H1 (cell line): ENCODE results near the gene EXTL1. TPM values are rescaled to one million over a fixed set of nuclear protein-coding genes. Genes with fewer than 3 reads are reported as not detected.

Source experiments
- CTCF ChIA-PET: fragments of 300-600 bp; sonication (Branson Sonifier 250); formaldehyde crosslinking; loops from one replicate; lab custom pipeline; 2021; ENCODE audit not compliant: partially characterized antibody; lab: Charles Lee
- POLR2A ChIA-PET: fragments of 300-600 bp; sonication (Branson Sonifier 250); formaldehyde crosslinking; loops from one replicate; lab custom pipeline; 2021; ENCODE audit warnings: inconsistent platforms; ENCODE audit not compliant: partially characterized antibody; lab: Charles Lee
- DNase-seq, 2 experiments: peaks; one replicate each; pipeline versions ENCODE4 v3.0.0 to v3.0.0-alpha.2; 2010 to 2022; ENCODE audit warnings: low spot score in 2 of 2, low read depth in 1 of 2, mixed read lengths in 1 of 2
- FAIRE-seq: peaks from 2 replicates; lab custom pipeline; 2011; peaks lifted over from hg19 to GRCh38; lab: Jason Lieb, UNC
- H2AFZ ChIP-seq: 2 replicates; pipeline ENCODE4 v1.8.1; 2012; ENCODE audit warnings: low read length, inconsistent platforms
- H2AK5ac ChIP-seq: 2 replicates; pipeline ENCODE4 v1.6.1; 2013; ENCODE audit warnings: low read depth, low read length
- H2BK120ac ChIP-seq: replicated peaks from 2 replicates; pipeline ENCODE3; 2013; ENCODE audit warnings: low read depth, low read length, inconsistent platforms
- H2BK12ac ChIP-seq: 2 replicates; pipeline ENCODE4 v1.6.1; 2013; ENCODE audit warnings: low read depth, low read length
- H2BK15ac ChIP-seq: 2 replicates; pipeline ENCODE4 v1.6.1; 2013; ENCODE audit warnings: low read length
- H2BK20ac ChIP-seq: 2 replicates; pipeline ENCODE4 v1.6.1; 2013; ENCODE audit warnings: low read length
- H2BK5ac ChIP-seq: 2 replicates; pipeline ENCODE4 v1.6.1; 2013; ENCODE audit warnings: low read depth, low read length
- H3K14ac ChIP-seq: 2 replicates; pipeline ENCODE4 v1.6.1; 2013; ENCODE audit warnings: inconsistent platforms; ENCODE audit not compliant: insufficient read length
- H3K18ac ChIP-seq: 2 replicates; pipeline ENCODE4 v1.6.1; 2013; ENCODE audit warnings: low read length; ENCODE audit errors: extremely low read depth
- H3K23ac ChIP-seq: 2 replicates; pipeline ENCODE4 v1.6.1; 2013; ENCODE audit warnings: inconsistent platforms; ENCODE audit not compliant: insufficient read length
- H3K23me2 ChIP-seq: 2 replicates; pipeline ENCODE4 v1.6.1; 2013; ENCODE audit warnings: low read depth, low read length
- H3K27ac ChIP-seq: 2 replicates; pipeline ENCODE4 v1.6.1; 2011; ENCODE audit warnings: low read depth, low read length, inconsistent platforms
- H3K27me3 ChIP-seq, 4 experiments: replicated peaks in 1 of 4; 1 replicate in 1 of 4; 2 replicates in 3 of 4; pipeline versions ENCODE4 v1.6.1 to v1.8.1; 2011 to 2013; ENCODE audit warnings: low read length in 3 of 4, mild to moderate bottlenecking in 3 of 4, inconsistent platforms in 2 of 4, mixed read lengths in 2 of 4, moderate library complexity in 1 of 4; ENCODE audit not compliant: control insufficient read depth in 3 of 4, insufficient read depth in 3 of 4; ENCODE audit errors: extremely low read depth in 1 of 4
- H3K36me3 ChIP-seq, 4 experiments: 2 replicates each; pipeline versions ENCODE4 v1.6.1 to v1.8.1; 2011 to 2013; ENCODE audit warnings: mild to moderate bottlenecking in 4 of 4, low read length in 3 of 4, moderate library complexity in 2 of 4, control low read depth in 1 of 4, inconsistent platforms in 1 of 4; ENCODE audit not compliant: insufficient read depth in 4 of 4, control insufficient read depth in 2 of 4
- H3K4ac ChIP-seq: replicated peaks from 2 replicates; pipeline ENCODE3; 2013; ENCODE audit warnings: low read length, low read depth, mixed read lengths, inconsistent platforms; ENCODE audit not compliant: insufficient read length
- H3K4me1 ChIP-seq, 4 experiments: replicated peaks in 1 of 4; 1 replicate in 1 of 4; 2 replicates in 3 of 4; pipeline versions ENCODE4 v1.6.1 to v1.8.1; 2011 to 2013; ENCODE audit warnings: low read length in 3 of 4, inconsistent platforms in 2 of 4, mixed read lengths in 1 of 4; ENCODE audit not compliant: insufficient read depth in 4 of 4, control insufficient read depth in 3 of 4
- H3K4me2 ChIP-seq, 2 experiments: 2 replicates each; pipeline versions ENCODE4 v1.6.1 to v1.8.1; 2011 to 2013; ENCODE audit warnings: low read depth in 2 of 2, low read length in 2 of 2, control low read depth in 1 of 2, inconsistent platforms in 1 of 2, mild to moderate bottlenecking in 1 of 2; ENCODE audit not compliant: insufficient read depth in 1 of 2
- H3K4me3 ChIP-seq, 4 experiments: fragments of 200-600, 300-600 bp in 1 of 4; sonication (generic), shearing (Covaris generic), sonication (Bioruptor Twin) in 1 of 4; 2 replicates each; pipeline versions ENCODE4 v1.5.1 to v1.8.1; 2011 to 2016; ENCODE audit warnings: low read length in 4 of 4, low read depth in 3 of 4, control low read depth in 2 of 4, inconsistent platforms in 2 of 4, mild to moderate bottlenecking in 2 of 4, mixed read lengths in 1 of 4, moderate library complexity in 1 of 4; ENCODE audit not compliant: insufficient read depth in 2 of 4; ENCODE audit errors: extremely low read depth in 1 of 4
- H3K56ac ChIP-seq: replicated peaks from 2 replicates; pipeline ENCODE3; 2013; ENCODE audit warnings: low read depth, mild to moderate bottlenecking, mixed read lengths, low read length, inconsistent platforms; ENCODE audit not compliant: insufficient read length
- H3K79me1 ChIP-seq: 2 replicates; pipeline ENCODE4 v1.6.1; 2013; ENCODE audit warnings: low read depth, low read length, control low read depth
- H3K79me2 ChIP-seq, 2 experiments: 2 replicates each; pipeline versions ENCODE4 v1.6.1 to v1.8.1; 2012 to 2013; ENCODE audit warnings: low read length in 2 of 2, mild to moderate bottlenecking in 2 of 2, inconsistent platforms in 1 of 2; ENCODE audit not compliant: insufficient read depth in 2 of 2, control insufficient read depth in 1 of 2
- H3K9ac ChIP-seq, 4 experiments: replicated peaks in 1 of 4; 1 replicate in 1 of 4; 2 replicates in 3 of 4; pipeline versions ENCODE4 v1.6.1 to v1.8.1; 2011 to 2013; ENCODE audit warnings: low read depth in 3 of 4, low read length in 3 of 4, control low read depth in 2 of 4, mild to moderate bottlenecking in 2 of 4, moderate library complexity in 2 of 4, inconsistent platforms in 1 of 4; ENCODE audit errors: extremely low read depth in 1 of 4
- H3K9me3 ChIP-seq, 2 experiments: 2 replicates each; pipeline versions ENCODE4 v1.6.1 to v1.8.1; 2012 to 2013; ENCODE audit warnings: mild to moderate bottlenecking in 2 of 2, moderate library complexity in 2 of 2, control low read depth in 1 of 2, inconsistent platforms in 1 of 2, low read depth in 1 of 2, low read length in 1 of 2, mixed read lengths in 1 of 2; ENCODE audit not compliant: insufficient read depth in 2 of 2
- H4K20me1 ChIP-seq, 2 experiments: replicated peaks in 1 of 2; 2 replicates each; pipeline versions ENCODE3 to v1.8.1; 2011 to 2013; ENCODE audit warnings: inconsistent platforms in 2 of 2, low read length in 2 of 2, mild to moderate bottlenecking in 1 of 2; ENCODE audit not compliant: insufficient read depth in 2 of 2, control insufficient read depth in 1 of 2
- H4K5ac ChIP-seq: 2 replicates; pipeline ENCODE4 v1.6.1; 2013; ENCODE audit warnings: low read length, low read depth, mixed read lengths, inconsistent platforms; ENCODE audit not compliant: insufficient read length
- H4K8ac ChIP-seq: 2 replicates; pipeline ENCODE4 v1.8.0; 2013; ENCODE audit warnings: mild to moderate bottlenecking, moderate library complexity, low read length, inconsistent platforms; ENCODE audit not compliant: insufficient read depth; ENCODE audit errors: extremely low read depth
- H4K91ac ChIP-seq: replicated peaks from 2 replicates; pipeline ENCODE3; 2013; ENCODE audit warnings: low read length, mixed read lengths, inconsistent platforms; ENCODE audit not compliant: insufficient read length
- CHD1 ChIP-seq: IDR thresholded peaks from 2 replicates; pipeline ENCODE4 v1.6.1; 2012; ENCODE audit warnings: low read depth, low read length, improper control_type of control experiment
- SP1 ChIP-seq: IDR thresholded peaks from 2 replicates; pipeline ENCODE4 v1.6.1; 2011; ENCODE audit warnings: low read depth, low read length
- SUZ12 ChIP-seq: fragments of 200-600 bp; sonication (generic); IDR thresholded peaks from 2 replicates; pipeline ENCODE4 v1.6.1; 2012; ENCODE audit warnings: mild to moderate bottlenecking, inconsistent platforms, low read length, moderate library complexity, mixed read lengths
- WGBS, 2 experiments: shearing (Covaris generic) in 1 of 2; methylation state at CpG; one replicate each; pipeline versions ENCODE4 v1.1.6 to v1.1.7; 2013 to 2015; ENCODE audit warnings: low lambda C conversion rate in 2 of 2, mixed read lengths in 2 of 2, inconsistent platforms in 1 of 2, low coverage in 1 of 2, missing lambda C conversion rate in 1 of 2; ENCODE audit not compliant: insufficient replicate concordance in 2 of 2, insufficient coverage in 1 of 2, insufficient read length in 1 of 2; ENCODE audit errors: extremely low coverage in 1 of 2, missing lambda C conversion rate in 1 of 2; 5-methylcytosine and 5-hydroxymethylcytosine counted together
- polyA plus RNA-seq, 7 experiments: library from polyadenylated mRNA; depleted of rRNA in 3 of 7; stranded (reverse) in 5 of 7; unstranded in 2 of 7; fragments of >200 nt in 5 of 7; fragments of 200-250 nt in 2 of 7; gene quantifications; 1 replicate in 5 of 7; 2 replicates in 1 of 7; 4 replicates in 1 of 7; pipeline versions ENCODE4 v1.2.1 to v1.2.3, GENCODE V29; 2011 to 2013; ENCODE audit warnings: missing spikeins in 2 of 7, mixed read lengths in 2 of 7
- total RNA-seq: library from RNA; stranded (reverse); fragmentation: NEBNext Ultra II Directional; extraction: Animal tissue kit (Norgen Biotek cat#: 25700); gene quantifications from 2 replicates; pipeline ENCODE4 v1.2.1, GENCODE V29; 2021

Gene EXTL1
- total and polyA plus RNA-seq, 2 of the 8 experiments (the other 6 are each of a cell fraction or from before 2014, with no cell fraction given) = 0.89 to 1.2 TPM

GRCh38 chr1:26023009-26023408, 1.4 kb downstream of the EXTL1 start:
- Histone ChIP-seq H2BK20ac (no peak overlapping the region), H3K36me3 (no peaks in the 10 kb centered on the region), H2BK120ac (no peak overlapping the region), H3K14ac (no peak overlapping the region), H3K56ac (no peak overlapping the region), H3K27ac (no peak overlapping the region), H3K4ac (no peak overlapping the region), H2AK5ac (no peak overlapping the region), H3K27me3 (no peaks in the 10 kb centered on the region), H4K5ac (no peak overlapping the region), H3K9me3 (no peaks in the 10 kb centered on the region), H3K4me1 (peaks cover 0 to 16% (median 12%) of the 10 kb centered on the region in 4 experiments; a peak in 6 of 7 replicates), H3K4me2 (no peak overlapping the region; a peak in 1 of 4 replicates), H3K9ac (no peak overlapping the region), H3K23me2 (peaks cover 3% of the 10 kb centered on the region; the same call in 1 of the 2 replicates), H2BK12ac (no peak overlapping the region), H2BK15ac (no peak overlapping the region), H2BK5ac (no peak overlapping the region), H3K18ac (no peak overlapping the region), H3K79me2 (no peaks in the 10 kb centered on the region), H3K79me1 (no peaks in the 10 kb centered on the region), H4K20me1 (no peaks in the 10 kb centered on the region), H2AFZ (no peak overlapping the region), H3K23ac (no peak overlapping the region), H4K91ac (no peak overlapping the region), H4K8ac (no peak overlapping the region), H3K4me3 (no peak overlapping the region)
- no peak for TF ChIP-seq CHD1
- no peak for TF ChIP-seq SUZ12
- TF ChIP-seq SP1 = no peak
- CTCF ChIA-PET = interaction anchor here (1.8 to 6.4 kb wide), 3 partner anchors 11 to 127 kb away, joined by 12 to 46 read pairs (median 12); no protein-coding TSS in a partner anchor
- WGBS, 2 experiments = 83% methylated on average over 7 of the region's 13 CpGs; no CpG with 5 or more reads in 1 of the 2 experiments
- POLR2A ChIA-PET = interaction anchor here (0.7 to 1.9 kb wide), 2 partner anchors 10 to 1635 kb away, joined by 3 to 5 read pairs; no protein-coding TSS in a partner anchor
- FAIRE-seq = no peak
- DNase-seq = no peak
